HG03342 (cell line): ENCODE measurements around the gene PIAS1.
"Not testable (repeated sequence)": the region's sequence is repeated elsewhere in the genome, so short reads cannot be mapped to it uniquely, and the experiment has no call there.

Experiments
- ATAC-seq: cut with Tn5 transposase; IDR thresholded peaks from one replicate; pipeline ENCODE4 v1.9.1; 2021; ENCODE audit warnings: mild to moderate bottlenecking, moderate library complexity; ENCODE audit not compliant: unreplicated experiment

The PIAS1 gene

GRCh38 chr15:68201153-68201878, 147.2 kb downstream of the PIAS1 start:
- no peak for ATAC-seq

DNA sequence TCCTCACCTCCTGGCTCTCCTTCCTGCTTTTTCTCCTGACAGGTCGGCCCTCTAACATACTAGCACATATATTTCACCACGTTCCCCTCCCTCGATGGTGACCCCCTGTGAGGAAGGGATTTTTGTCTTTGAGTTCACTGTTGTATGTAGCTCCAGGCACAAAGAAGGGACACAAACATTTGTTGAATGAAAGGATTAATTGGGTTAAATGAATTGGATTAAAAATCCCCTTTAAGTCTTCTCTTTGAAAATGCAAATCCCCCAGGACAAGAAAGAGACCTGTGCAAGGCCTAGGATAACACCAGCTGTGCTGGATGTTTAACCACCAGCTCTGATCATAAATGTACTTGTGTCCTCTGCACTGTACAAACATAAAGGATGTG, 147.8 kb downstream of the PIAS1 start:
- ATAC-seq: no peak

GRCh38 chr15:68202994-68203393, 148.9 kb downstream of the PIAS1 start:
- not testable (repeated sequence) for ATAC-seq

- ATAC-seq: no peak
Measured at GRCh38 chr15:68203486-68203885, 149.4 kb downstream of the PIAS1 start.

DNA sequence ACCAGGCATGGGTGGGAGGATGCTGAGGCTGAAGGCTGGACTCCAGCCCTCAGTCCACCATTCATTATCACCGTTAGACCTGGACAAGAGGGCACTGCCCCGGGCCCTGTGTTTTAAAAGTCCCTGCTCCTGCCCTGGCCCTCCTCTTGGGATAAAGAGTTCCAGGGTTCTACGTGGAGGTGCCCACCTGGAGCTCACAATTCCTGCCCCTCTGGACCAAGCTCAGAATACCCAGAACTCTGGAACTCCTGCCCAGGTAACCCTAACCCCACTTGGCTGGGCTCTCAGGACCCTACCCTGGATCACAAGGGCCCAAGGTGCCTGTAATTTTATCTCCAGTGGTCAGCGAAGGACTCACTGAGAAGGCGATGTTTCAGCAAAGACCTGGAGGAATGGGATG, 149.8 kb downstream of the PIAS1 start:
- no peak for ATAC-seq

DNA sequence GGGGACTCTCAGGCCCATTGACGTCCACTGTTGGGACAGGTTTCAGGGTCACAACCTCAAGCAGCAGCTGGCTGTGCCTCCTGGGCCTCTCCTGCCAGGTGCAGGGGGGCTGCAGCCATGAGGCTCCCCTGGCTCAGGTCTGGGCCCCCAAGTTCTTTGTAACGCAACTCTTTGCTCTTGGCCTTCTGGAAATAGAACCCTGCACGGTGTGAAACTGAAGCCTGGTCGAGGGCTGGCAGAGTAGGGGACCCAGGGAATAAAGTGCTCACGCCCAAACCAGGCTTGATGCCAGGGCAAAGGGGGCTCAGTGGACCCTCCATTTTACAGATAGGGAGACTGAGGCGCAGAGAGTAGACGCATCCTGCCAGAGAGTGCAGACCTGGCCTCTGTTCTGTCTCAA, 150.2 kb downstream of the PIAS1 start:
- no peak for ATAC-seq

- no peak for ATAC-seq
Measured at GRCh38 chr15:68204776-68205557, 150.9 kb downstream of the PIAS1 start, which contains the start of gene CALML4. TSS of gene CALML4 (minus strand) at chr15:68205332. CDS start at chr15:68205247, 85 bp downstream.

DNA sequence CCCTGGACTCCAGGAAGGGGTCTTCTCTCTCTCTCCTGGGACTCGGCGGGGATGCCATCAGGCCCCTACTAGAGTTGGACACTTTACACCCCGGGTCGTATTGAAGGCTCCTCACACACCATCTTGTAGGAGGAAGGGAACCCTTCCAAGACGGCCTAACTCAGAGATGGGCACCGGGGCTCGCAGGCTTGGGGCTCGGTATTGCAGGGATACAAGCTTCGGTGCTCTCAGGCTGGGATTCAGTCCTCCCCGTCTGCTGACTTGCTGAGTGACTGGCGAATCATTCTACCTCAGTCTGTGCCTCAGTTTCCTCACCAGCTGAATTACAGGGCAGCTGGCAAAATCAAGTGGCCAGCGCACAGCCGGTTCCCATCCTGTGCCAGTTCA, 151.4 kb downstream of the PIAS1 start:
- ATAC-seq: no peak

DNA sequence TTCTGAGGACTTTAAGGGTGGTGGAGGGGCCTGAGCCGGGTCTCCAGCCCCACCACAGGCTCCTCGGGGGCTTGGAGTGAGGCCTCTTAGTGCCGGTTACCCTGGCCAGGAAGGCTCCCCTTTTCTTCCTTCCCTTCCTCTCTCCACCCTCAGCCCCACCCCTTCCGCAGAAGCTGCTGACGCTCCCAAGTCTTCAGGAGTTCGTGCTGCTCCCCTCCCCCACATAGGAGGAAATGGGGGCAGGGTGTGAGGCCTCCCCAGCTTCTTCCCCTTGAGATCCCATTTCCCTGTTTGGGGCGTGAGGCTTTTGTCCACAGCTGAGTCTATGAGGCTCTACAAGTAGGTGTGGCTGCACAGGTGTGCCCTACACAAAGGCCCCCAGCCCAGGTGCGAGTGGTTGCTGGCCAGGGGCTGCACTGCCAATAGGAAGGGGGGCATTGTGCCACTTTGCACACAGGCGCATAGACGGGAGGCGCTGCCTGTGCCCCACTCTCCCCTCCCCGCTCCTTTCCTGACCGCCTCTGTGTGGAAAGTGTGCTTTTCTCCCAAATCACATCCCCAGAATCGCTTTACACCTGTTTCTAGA, 151.9 kb downstream of the PIAS1 start:
- ATAC-seq: no peak

DNA sequence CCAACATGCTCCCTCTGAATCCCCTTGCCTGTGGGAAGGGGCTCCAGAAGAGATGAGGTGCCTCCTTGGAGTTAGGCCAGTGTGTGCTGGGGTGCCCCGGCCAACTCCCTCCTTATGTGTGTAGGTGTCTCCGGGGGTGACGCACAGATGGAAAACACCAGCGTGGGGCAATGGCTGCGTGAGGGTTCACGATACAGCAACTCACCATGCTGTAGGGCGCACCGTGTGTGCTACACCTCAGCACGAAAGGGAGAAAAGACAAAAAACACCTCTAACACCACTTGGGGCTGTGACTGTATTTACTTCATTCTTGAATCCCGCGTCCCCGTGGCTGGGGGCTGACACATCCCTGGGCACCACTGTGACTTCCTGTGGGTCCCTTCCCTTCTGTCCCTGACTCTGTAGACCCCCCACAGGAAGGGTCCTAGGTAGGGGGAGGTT, 152.6 kb downstream of the PIAS1 start:
- ATAC-seq: no peak

DNA sequence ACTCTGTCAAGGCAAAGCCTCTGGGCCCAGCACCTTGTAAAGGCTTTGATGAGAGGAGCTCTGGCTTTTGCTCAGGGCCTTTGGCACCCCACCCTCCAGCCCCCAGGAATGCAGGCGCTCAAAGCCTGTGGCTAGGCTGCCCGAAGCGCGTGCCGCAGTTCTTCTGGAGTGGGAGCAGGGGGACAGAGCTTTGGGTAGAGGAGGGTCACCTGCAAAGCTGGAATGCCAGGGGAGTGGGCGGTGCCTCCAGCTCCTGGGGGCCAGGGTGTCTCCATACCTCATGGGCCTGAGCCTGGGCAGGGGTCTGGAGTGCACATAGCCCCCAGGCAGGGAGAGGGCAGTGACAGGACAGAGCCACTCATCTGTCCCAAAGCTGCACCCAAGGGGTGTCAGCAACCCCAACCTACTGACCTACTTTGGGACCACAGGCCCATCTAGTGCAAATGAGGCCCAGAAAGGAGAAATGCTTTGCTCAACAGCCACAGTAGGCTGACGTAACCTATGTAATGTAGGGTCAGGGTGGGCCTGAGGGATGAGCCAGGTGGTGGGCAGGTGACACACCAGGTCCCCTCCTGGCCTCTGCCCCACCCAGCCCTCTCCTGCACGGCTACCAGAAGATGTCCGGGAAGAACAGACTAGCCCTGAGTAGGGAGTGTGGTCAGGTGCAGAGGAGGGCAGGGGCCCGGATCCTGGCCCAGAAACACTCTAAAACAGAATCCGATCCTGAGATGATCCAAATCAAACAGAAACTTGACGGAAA, 153.2 kb downstream of the PIAS1 start:
- no peak for ATAC-seq

- no peak for ATAC-seq
Measured at GRCh38 chr15:68208136-68208535, 154.0 kb downstream of the PIAS1 start.

DNA sequence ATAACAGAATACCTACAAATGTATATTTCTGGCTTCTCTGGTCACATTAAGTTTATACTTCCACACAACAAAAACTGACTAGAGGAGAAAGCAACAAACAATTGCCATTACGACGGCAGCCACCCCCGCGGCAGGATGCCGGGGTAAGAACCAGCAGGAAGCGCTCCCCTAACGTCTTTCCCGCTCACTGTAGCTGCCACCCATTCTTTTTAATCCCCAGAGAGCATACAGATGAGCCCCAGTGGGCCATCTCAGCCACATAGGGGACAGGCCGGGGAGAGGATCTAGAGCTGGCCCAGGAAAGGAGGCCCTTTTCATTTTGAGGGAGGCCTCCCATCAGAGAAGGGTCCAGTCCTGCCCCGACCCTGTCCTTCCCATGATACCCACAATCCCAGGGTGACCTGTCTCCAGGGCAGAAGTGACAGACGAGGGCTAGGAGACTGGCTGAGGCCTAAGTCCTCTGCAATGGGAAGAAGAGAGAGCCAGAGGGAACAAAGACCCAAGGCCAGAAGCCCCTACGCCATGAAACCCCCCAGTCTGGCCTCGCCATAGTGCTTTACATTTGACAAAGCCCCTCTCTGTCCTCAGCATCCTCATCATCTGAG, 154.6 kb downstream of the PIAS1 start:
- ATAC-seq: no peak

GRCh38 chr15:68209272-68209671, 155.2 kb downstream of the PIAS1 start:
- ATAC-seq: no peak

GRCh38 chr15:68209735-68210408, 155.8 kb downstream of the PIAS1 start:
- ATAC-seq: peak; percentile 54

DNA sequence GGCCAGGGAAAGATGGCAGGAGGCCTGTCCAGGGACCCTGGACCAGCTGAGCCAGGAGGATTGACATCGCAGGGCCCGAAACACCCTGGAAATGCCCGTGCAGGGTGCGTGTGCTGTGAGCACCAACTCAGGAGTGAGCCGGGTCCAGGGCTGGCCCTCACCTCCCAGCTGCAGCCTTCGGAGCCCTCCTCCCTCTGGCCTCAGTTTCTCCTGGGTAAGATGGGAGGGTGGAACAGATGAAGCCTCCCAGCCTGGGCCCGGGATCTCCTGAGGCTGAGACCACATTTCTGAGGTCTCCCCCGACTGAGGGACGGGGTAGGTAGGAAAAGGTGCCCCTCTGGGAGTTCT, 156.3 kb downstream of the PIAS1 start:
- no peak for ATAC-seq

DNA sequence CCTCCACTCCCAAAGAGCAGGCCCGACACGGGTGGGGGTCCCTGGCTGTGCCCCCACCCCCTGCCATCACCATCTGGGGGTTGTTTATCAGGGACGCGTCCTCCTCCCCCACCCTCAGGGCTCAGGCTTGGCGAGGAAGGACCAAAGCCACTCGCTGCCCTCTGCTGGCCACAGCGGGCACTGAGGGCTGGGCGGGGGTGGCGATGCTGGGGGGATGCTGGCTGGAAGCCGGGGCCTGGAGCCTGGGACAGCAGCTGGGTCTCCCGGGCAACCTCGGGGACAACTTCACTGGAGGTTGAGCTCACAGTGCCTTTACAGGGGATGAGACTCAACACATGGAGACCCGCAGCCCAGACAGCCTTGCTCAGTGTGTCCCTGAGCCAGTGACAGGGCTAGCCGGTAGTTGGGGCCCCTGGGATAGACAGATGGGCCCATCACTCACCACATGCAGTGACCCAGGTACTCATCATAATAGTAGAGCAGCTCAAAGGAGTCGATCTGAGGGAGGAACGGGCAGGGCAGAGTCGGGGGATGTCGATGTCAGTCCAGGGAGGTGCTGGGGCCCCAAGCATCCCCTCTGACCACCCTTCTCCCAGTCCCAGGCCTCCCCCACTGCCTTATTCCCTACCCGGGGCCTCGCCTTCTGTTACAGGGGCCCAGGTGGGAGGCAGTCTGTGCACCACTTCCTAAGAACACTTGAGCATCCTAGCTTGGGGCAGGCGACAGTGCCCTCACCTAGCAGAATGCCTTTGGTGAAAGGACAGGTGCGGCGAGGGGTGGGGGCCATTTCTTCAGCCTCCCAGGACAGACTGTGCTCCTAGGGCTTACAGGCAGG, 156.9 kb downstream of the PIAS1 start:
- ATAC-seq: no peak

GRCh38 chr15:68211656-68212320, 157.7 kb downstream of the PIAS1 start:
- ATAC-seq: no peak

DNA sequence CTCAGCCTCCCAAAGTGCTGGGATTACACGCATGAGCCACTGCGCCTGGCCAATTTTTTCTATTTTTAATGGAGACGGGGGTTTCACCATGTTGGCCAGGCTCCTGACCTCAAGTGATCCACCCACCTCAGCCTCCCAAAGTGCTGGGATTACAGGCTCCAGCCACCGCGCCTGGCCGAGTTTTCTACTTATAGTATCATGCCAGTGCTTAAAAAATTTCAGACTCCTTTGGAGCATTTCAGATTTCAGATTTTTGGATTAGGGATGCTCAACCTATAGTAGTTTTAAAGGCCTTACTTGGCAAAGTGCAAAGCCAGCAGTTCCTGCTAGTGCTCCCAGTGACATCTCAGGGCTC, 159.4 kb downstream of the PIAS1 start:
- ATAC-seq: not testable (repeated sequence)
